ENCODE measurements around the gene SHISAL1.

SHISAL1 gene

GRCh38 chr22:44314425-44315067 lies 1.8 kb upstream of the SHISAL1 start:
- Histone ChIP-seq H3K4me3 (replicated peaks; ENCODE audit: insufficient read depth, low read length) (no peak overlapping the region), H3K27me3 (ENCODE audit: insufficient read depth, poor library complexity, severe bottlenecking) (peaks cover 7% of the 10 kb centered on the region), H3K27ac (replicated peaks) (no peak overlapping the region)
- DNase-seq (ENCODE audit: low read depth in 1 of 2, low spot score in 1 of 2), result no peak
- TF ChIP-seq SPI1 (IDR thresholded peaks at IDR 0.05; ENCODE audit: borderline replicate concordance, low read depth), result no peak

DNA sequence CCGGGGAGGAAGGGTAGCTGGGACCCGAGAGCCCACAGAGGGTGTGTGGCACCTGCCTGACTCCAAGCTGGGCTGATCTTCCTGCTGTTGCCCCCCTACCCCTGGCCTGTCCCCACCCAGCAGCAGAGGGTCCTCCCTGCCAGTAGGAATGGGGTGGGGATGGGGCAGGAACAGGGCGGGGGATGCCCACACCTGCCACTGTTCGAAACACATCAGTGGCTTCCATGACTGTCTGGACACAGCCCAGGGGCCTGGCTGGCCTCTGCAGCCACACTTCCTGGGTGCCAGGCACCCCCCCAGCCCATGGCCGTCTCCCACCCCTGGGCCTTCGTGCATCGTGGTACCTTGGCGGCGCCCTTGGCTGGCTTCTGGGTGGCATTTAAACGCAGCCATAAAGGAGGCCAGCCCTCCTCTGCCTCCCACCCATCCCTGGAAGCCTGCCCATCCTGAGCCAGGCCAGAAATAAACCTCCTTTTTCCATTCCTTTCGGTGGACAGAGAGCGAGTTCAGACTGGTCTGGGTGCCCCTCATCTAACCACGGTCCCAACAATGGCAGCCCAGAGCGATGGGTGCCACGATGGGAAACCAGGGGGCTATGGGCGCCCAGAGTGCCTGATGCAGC lies 745 bp upstream of the SHISAL1 start:
- peaks cover 7% of the 10 kb centered on the region for H3K27me3 ChIP-seq (ENCODE audit: insufficient read depth, poor library complexity, severe bottlenecking)
- DNase-seq (ENCODE audit: low read depth in 1 of 2, low spot score in 1 of 2), result no peak
- H3K27ac ChIP-seq (replicated peaks), result no peak overlapping the region
- H3K4me3 ChIP-seq (replicated peaks; ENCODE audit: insufficient read depth, low read length), result no peak overlapping the region
- no peak for TF ChIP-seq REST (IDR thresholded peaks at IDR 0.05; ENCODE audit: insufficient replicate concordance, low read depth)

DNA sequence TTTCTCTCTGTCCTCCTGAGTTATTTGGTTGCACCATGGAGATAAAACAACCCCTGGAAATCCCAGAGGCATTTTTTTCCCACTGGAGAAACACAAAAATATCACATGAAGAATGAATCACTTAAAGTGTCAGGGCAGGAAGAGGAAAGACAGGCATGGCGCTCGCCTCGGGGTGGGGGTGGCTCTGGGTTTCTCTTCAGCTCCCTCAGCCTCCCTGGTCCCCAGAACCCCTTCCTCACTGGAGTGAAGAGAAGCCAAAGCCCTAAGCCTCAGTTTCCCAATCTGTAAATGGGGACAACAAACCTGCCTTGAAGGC lies 938 bp downstream of the SHISAL1 start:
- TF ChIP-seq, protein P1, sequence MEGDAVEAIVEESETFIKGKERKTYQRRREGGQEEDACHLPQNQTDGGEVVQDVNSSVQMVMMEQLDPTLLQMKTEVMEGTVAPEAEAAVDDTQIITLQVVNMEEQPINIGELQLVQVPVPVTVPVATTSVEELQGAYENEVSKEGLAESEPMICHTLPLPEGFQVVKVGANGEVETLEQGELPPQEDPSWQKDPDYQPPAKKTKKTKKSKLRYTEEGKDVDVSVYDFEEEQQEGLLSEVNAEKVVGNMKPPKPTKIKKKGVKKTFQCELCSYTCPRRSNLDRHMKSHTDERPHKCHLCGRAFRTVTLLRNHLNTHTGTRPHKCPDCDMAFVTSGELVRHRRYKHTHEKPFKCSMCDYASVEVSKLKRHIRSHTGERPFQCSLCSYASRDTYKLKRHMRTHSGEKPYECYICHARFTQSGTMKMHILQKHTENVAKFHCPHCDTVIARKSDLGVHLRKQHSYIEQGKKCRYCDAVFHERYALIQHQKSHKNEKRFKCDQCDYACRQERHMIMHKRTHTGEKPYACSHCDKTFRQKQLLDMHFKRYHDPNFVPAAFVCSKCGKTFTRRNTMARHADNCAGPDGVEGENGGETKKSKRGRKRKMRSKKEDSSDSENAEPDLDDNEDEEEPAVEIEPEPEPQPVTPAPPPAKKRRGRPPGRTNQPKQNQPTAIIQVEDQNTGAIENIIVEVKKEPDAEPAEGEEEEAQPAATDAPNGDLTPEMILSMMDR (IDR thresholded peaks at IDR 0.05; ENCODE audit: insufficient read depth, low read length), result no peak
- TF ChIP-seq GABPA (IDR thresholded peaks at IDR 0.05; ENCODE audit: low read depth), result no peak
- no peak for TF ChIP-seq SPI1 (IDR thresholded peaks at IDR 0.05; ENCODE audit: borderline replicate concordance, low read depth)
- no peak for TF ChIP-seq POLR2AphosphoS5 (IDR thresholded peaks at IDR 0.05; ENCODE audit: low read depth)
- TF ChIP-seq REST (IDR thresholded peaks at IDR 0.05; ENCODE audit: insufficient replicate concordance, low read depth), result no peak
- Histone ChIP-seq H3K27me3 (ENCODE audit: insufficient read depth, poor library complexity, severe bottlenecking) (peaks cover 7% of the 10 kb centered on the region), H3K27ac (replicated peaks) (no peak overlapping the region), H3K4me3 (replicated peaks; ENCODE audit: insufficient read depth, low read length) (no peak overlapping the region)
- DNase-seq (ENCODE audit: low read depth in 1 of 2, low spot score in 1 of 2), result no peak

- H3K4me3 ChIP-seq (replicated peaks; ENCODE audit: insufficient read depth, low read length), result no peak overlapping the region
- peaks cover 7% of the 10 kb centered on the region for H3K27me3 ChIP-seq (ENCODE audit: insufficient read depth, poor library complexity, severe bottlenecking)
- no peak overlapping the region for H3K27ac ChIP-seq (replicated peaks)
- DNase-seq (ENCODE audit: low read depth in 1 of 2, low spot score in 1 of 2), result no peak
- no peak for TF ChIP-seq SPI1 (IDR thresholded peaks at IDR 0.05; ENCODE audit: borderline replicate concordance, low read depth)
- TF ChIP-seq, protein P1 (IDR thresholded peaks at IDR 0.05; ENCODE audit: insufficient read depth, low read length), result no peak
- TF ChIP-seq REST (IDR thresholded peaks at IDR 0.05; ENCODE audit: insufficient replicate concordance, low read depth), result peak; percentile 68
- TF ChIP-seq GABPA (IDR thresholded peaks at IDR 0.05; ENCODE audit: low read depth), result no peak
- no peak for TF ChIP-seq POLR2AphosphoS5 (IDR thresholded peaks at IDR 0.05; ENCODE audit: low read depth)
Observed at GRCh38 chr22:44311104-44311854, 1.5 kb downstream of the SHISAL1 start.

All from HL-60 (cell line).